ENCODE results near the gene IL1A. TPM values are rescaled to one million over a fixed set of nuclear protein-coding genes. Genes with fewer than 3 reads are reported as not detected.
"Not testable (repeated sequence)": the region's sequence is repeated elsewhere in the genome, so short reads cannot be mapped to it uniquely, and the experiment has no call there.

The IL1A gene
- not detected for polyA plus RNA-seq (2012; ENCODE audit: insufficient read depth, insufficient read length, low read depth)

DNA sequence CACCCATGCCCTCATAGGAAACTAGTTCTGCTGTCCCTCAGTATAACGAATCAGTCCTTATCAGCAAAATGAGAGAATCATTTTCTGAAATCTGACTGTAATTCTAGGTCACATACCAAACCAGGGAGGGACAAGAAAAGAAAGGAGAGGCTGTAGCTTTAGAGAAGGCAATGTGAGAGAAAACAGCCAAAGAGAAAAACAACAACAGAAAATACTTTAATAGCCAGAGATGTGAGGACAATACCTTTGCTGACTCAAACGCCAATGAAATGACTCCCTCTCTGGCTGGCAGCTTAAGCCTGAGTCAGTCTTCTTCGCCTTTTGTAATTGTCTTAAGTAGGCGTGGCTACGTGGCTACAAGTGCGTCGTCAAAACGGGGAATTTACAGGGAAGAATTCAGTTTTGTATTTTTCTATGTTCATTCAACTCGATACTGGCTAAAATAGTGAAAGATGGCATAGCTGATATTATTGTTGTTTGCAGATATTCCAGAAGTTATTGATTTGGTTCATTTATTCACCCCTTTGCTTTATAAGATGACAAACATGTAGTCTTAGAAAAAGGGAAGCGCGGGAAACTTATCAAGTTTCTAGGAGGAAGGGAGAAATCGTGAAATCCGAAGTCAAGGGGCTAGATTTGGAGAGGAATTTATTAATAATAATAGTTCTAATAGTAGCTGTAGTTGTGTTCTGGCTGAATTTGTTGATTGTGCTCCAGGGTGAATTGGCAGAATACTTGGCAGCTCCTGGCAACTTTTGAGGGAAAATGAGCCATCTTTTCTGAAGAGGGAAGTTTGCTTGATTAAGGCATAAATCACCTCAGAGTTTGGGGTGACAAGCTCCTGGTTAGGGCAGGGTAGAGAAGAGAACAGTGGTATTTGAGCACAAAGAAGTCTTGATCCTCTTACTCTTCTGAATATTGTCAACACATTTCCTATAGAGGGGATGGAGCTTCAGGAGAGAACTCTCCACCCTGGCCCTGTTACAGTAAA is at the start of gene IL1A:
TSS of gene IL1A (minus strand) at position 295 of the 991 bp plus-strand sequence. CDS start 723 bp downstream, outside the sequence.
- H3K27me3 ChIP-seq = no peaks in the 10 kb centered on the region
- no peaks in the 10 kb centered on the region for H3K4me1 ChIP-seq
- no peaks in the 10 kb centered on the region for H3K36me3 ChIP-seq
- no peak for DNase-seq
- no peaks in the 10 kb centered on the region for H3K9me3 ChIP-seq
- no peak within 1 kb of the TSS for H3K4me3 ChIP-seq (ENCODE audit: low read depth, low read length)
- TF ChIP-seq, protein P1, sequence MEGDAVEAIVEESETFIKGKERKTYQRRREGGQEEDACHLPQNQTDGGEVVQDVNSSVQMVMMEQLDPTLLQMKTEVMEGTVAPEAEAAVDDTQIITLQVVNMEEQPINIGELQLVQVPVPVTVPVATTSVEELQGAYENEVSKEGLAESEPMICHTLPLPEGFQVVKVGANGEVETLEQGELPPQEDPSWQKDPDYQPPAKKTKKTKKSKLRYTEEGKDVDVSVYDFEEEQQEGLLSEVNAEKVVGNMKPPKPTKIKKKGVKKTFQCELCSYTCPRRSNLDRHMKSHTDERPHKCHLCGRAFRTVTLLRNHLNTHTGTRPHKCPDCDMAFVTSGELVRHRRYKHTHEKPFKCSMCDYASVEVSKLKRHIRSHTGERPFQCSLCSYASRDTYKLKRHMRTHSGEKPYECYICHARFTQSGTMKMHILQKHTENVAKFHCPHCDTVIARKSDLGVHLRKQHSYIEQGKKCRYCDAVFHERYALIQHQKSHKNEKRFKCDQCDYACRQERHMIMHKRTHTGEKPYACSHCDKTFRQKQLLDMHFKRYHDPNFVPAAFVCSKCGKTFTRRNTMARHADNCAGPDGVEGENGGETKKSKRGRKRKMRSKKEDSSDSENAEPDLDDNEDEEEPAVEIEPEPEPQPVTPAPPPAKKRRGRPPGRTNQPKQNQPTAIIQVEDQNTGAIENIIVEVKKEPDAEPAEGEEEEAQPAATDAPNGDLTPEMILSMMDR (IDR thresholded peaks at IDR 0.05; ENCODE audit: low read depth, low read length) = no peak

GRCh38 chr2:112833976-112834375 is 49.7 kb upstream of the IL1A start:
- no peak for DNase-seq
- no peaks in the 10 kb centered on the region for H3K36me3 ChIP-seq
- H3K27me3 ChIP-seq = no peaks in the 10 kb centered on the region
- no peaks in the 10 kb centered on the region for H3K9me3 ChIP-seq
- TF ChIP-seq, protein P1 (IDR thresholded peaks at IDR 0.05; ENCODE audit: low read depth, low read length) = no peak
- H3K4me1 ChIP-seq = no peaks in the 10 kb centered on the region
- H3K4me3 ChIP-seq (ENCODE audit: low read depth, low read length) = no peak overlapping the region

DNA sequence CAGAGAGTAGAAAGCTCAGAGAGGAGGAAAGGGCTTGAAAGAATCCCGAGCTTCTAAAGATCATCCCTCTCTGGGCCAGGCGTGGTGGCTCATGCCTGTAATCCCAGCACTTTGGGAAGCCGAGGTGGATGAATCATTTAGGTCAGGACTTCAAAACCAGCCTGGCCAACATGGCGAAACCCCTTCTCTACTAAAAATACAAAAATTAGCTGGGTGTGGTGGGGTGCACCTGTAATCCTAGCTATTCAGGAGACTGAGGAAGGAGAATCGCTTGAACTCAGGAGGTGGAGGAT is 49.3 kb upstream of the IL1A start:
- not testable (repeated sequence) for H3K4me1 ChIP-seq; H3K4me3 ChIP-seq (ENCODE audit: low read depth, low read length); H3K36me3 ChIP-seq; H3K9me3 ChIP-seq; H3K27me3 ChIP-seq; DNase-seq

GRCh38 chr2:112832841-112833638 is 48.7 kb upstream of the IL1A start:
- no peaks in the 10 kb centered on the region for H3K27me3 ChIP-seq
- H3K36me3 ChIP-seq = no peaks in the 10 kb centered on the region
- H3K4me1 ChIP-seq = no peaks in the 10 kb centered on the region
- TF ChIP-seq, protein P1 (IDR thresholded peaks at IDR 0.05; ENCODE audit: low read depth, low read length) = no peak
- no peaks in the 10 kb centered on the region for H3K9me3 ChIP-seq
- DNase-seq = no peak
- no peak overlapping the region for H3K4me3 ChIP-seq (ENCODE audit: low read depth, low read length)

DNA sequence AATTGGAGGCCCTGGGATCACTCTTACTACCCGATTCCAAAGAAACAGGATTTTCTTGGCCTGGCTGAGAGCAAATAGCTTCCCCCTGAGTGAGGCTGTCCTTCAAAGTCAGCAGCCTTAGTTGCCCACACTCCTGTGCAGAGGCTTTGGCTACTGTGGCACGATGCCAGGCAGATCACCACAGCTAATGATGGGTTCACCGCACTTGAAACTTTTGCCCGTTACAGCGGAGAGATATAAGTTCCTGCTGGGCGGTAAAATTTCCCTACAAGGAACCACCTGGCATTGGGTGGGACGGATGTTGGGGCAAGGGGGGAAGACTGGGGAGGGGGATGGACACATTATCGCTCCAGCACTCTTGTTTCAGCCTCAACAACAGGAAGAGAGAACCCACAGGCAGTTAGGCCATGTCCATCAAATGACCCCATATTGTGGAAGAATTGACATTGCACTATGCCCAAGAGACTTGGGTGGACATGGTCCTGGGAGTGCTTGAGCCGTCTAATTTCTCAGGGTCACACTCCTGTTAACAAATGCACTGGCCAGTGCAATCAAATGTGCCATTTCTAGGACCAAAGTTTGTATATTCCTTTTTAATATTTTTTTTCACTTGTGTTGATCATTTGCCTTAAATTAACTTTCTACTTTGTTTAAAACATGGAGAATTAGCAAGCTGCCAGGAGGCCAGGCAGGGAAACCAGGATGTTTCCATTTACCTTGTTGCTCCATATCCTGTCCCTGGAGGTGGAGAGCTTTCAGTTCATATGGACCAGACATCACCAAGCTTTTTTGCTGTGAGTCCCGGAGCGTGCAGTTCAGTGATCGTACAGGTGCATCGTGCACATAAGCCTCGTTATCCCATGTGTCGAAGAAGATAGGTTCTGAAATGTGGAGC is 47.9 kb upstream of the IL1A start:
- Histone ChIP-seq H3K36me3 (no peaks in the 10 kb centered on the region), H3K27me3 (no peaks in the 10 kb centered on the region), H3K9me3 (no peaks in the 10 kb centered on the region), H3K4me1 (no peaks in the 10 kb centered on the region), H3K4me3 (ENCODE audit: low read depth, low read length) (no peak overlapping the region)
- no peak for DNase-seq
- TF ChIP-seq, protein P1 (IDR thresholded peaks at IDR 0.05; ENCODE audit: low read depth, low read length) = no peak

DNA sequence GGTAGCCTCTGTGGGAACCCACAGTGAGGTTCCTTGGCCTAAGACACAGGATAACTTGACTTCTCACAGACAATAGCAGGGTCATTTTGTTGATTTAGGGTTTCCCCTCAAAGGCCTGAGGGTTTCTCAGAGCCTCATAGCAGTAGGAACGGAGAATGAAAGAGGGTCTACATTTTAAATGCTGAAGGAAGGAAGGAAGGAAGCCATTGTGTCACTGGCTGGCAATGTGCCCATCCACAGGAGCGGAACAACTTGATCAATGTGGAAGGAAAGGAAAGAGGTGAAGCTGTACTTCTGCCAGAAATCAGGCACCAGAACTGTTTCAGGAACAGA is 47.2 kb upstream of the IL1A start:
- H3K36me3 ChIP-seq = no peaks in the 10 kb centered on the region
- H3K4me3 ChIP-seq (ENCODE audit: low read depth, low read length) = no peak overlapping the region
- H3K4me1 ChIP-seq = no peaks in the 10 kb centered on the region
- no peaks in the 10 kb centered on the region for H3K9me3 ChIP-seq
- DNase-seq = no peak
- TF ChIP-seq, protein P1 (IDR thresholded peaks at IDR 0.05; ENCODE audit: low read depth, low read length) = no peak
- H3K27me3 ChIP-seq = no peaks in the 10 kb centered on the region

Measured in BE2C (cell line).